Smooth muscle cell (in vitro differentiated cells): ENCODE measurements around the gene NEK3. TPM values are rescaled to one million over a fixed set of nuclear protein-coding genes. Genes with fewer than 3 reads are reported as not detected.

Experiments used
- DNase-seq: peaks from one replicate; lab custom pipeline; 2025; ENCODE audit not compliant: unreplicated experiment; lab: John Stamatoyannopoulos, UW
- H2AFZ ChIP-seq: fragments of 200-600 bp; sonication (generic); 2 replicates; pipeline ENCODE4 v1.6.0; 2016; ENCODE audit warnings: antibody characterized with exemption, low read depth, mild to moderate bottlenecking
- H3F3A ChIP-seq: fragments of 200-600 bp; sonication (generic); 2 replicates; pipeline ENCODE4 v1.6.0; 2017; ENCODE audit warnings: antibody characterized with exemption, low read depth
- H3K27ac ChIP-seq: fragments of 200-600 bp; sonication (generic); 2 replicates; pipeline ENCODE4 v1.5.1; 2016; ENCODE audit warnings: low read depth, mild to moderate bottlenecking
- H3K27me3 ChIP-seq: fragments of 200-600 bp; sonication (generic); 2 replicates; pipeline ENCODE4 v1.6.1; 2016; ENCODE audit warnings: low read depth, mild to moderate bottlenecking
- H3K36me3 ChIP-seq: fragments of 200-600 bp; sonication (generic); 2 replicates; pipeline ENCODE4 v1.5.1; 2016; ENCODE audit warnings: low read depth
- H3K4me1 ChIP-seq: fragments of 200-600 bp; sonication (generic); 2 replicates; pipeline ENCODE4 v1.5.1; 2016; ENCODE audit warnings: low read depth
- H3K4me2 ChIP-seq: fragments of 200-600 bp; sonication (generic); 2 replicates; pipeline ENCODE4 v1.6.0; 2016; ENCODE audit warnings: mild to moderate bottlenecking
- H3K4me3 ChIP-seq: fragments of 200-600 bp; sonication (generic); 2 replicates; pipeline ENCODE4 v1.5.1; 2016; ENCODE audit warnings: mild to moderate bottlenecking
- H3K79me2 ChIP-seq: fragments of 200-600 bp; sonication (generic); 2 replicates; pipeline ENCODE4 v1.6.0; 2016; ENCODE audit warnings: low read depth, mild to moderate bottlenecking
- H3K9ac ChIP-seq: fragments of 200-600 bp; sonication (generic); 2 replicates; pipeline ENCODE4 v1.6.0; 2016; ENCODE audit warnings: low read depth
- H3K9me3 ChIP-seq: fragments of 200-600 bp; sonication (generic); replicated peaks from 2 replicates; pipeline ENCODE4 v1.5.1; 2016; ENCODE audit warnings: low read depth
- H4K20me1 ChIP-seq: fragments of 200-600 bp; sonication (generic); 2 replicates; pipeline ENCODE4 v1.6.0; 2016; ENCODE audit warnings: low read depth
- WGBS: methylation state at CpG from one replicate; pipeline ENCODE4 v1.1.7; 2016; ENCODE audit warnings: low lambda C conversion rate; 5-methylcytosine and 5-hydroxymethylcytosine counted together
- polyA plus RNA-seq: library from polyadenylated mRNA; unstranded; fragments of >200 nt; fragmentation: Nextera tagmentation; extraction: Ambion mirVana; gene quantifications from 2 replicates; pipeline ENCODE4 v1.2.1, GENCODE V29; 2016
- total RNA-seq: library from RNA; depleted of rRNA; stranded (reverse); fragments of >200 nt; gene quantifications from 2 replicates; pipeline ENCODE4 v1.2.3, GENCODE V29; 2014
- TF ChIP-seq, protein P1 (sequence below): fragments of 200-600 bp; sonication (generic); IDR thresholded peaks from 2 replicates; pipeline ENCODE4 v1.5.1; 2017; ENCODE audit warnings: borderline replicate concordance, mild to moderate bottlenecking, antibody characterized with exemption; ENCODE audit not compliant: insufficient read depth, poor library complexity, severe bottlenecking

NEK3 gene
- total and polyA plus RNA-seq, 2 experiments from 2014 or later = 24.5 to 33.8 TPM

DNA sequence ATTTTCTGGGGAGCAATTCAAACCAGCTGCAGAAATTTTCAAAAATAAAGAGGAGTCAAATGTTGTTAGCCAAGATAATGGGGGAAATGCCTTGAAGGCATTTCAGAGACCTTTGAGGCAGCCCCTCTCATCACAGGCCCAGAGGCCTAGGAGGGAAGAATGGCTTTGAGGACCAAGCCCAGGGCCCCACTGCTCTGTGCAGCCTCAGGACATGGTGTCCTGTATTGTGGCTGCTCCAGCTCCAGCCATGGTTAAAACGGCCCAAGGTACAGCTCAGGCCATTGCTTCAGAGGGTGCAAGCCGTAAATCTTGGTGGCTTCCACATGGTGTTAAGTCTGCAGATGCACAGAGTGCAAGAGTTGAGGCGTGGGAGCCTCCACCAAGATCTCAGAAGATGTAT, 62.6 kb downstream of the NEK3 start:
- DNase-seq = no peak
- Histone ChIP-seq H3K9me3 (no peaks in the 10 kb centered on the region), H3K4me1 (no peaks in the 10 kb centered on the region), H3F3A (no peaks in the 10 kb centered on the region), H3K9ac (no peak overlapping the region), H3K4me2 (no peak overlapping the region), H3K4me3 (no peak overlapping the region), H4K20me1 (no peaks in the 10 kb centered on the region), H3K27ac (no peak overlapping the region), H3K36me3 (no peaks in the 10 kb centered on the region), H3K79me2 (no peaks in the 10 kb centered on the region), H2AFZ (no peak overlapping the region), H3K27me3 (no peaks in the 10 kb centered on the region)
- TF ChIP-seq, protein P1, sequence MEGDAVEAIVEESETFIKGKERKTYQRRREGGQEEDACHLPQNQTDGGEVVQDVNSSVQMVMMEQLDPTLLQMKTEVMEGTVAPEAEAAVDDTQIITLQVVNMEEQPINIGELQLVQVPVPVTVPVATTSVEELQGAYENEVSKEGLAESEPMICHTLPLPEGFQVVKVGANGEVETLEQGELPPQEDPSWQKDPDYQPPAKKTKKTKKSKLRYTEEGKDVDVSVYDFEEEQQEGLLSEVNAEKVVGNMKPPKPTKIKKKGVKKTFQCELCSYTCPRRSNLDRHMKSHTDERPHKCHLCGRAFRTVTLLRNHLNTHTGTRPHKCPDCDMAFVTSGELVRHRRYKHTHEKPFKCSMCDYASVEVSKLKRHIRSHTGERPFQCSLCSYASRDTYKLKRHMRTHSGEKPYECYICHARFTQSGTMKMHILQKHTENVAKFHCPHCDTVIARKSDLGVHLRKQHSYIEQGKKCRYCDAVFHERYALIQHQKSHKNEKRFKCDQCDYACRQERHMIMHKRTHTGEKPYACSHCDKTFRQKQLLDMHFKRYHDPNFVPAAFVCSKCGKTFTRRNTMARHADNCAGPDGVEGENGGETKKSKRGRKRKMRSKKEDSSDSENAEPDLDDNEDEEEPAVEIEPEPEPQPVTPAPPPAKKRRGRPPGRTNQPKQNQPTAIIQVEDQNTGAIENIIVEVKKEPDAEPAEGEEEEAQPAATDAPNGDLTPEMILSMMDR = no peak
- WGBS = 90% methylated on average over 3 of the region's 3 CpGs

DNA sequence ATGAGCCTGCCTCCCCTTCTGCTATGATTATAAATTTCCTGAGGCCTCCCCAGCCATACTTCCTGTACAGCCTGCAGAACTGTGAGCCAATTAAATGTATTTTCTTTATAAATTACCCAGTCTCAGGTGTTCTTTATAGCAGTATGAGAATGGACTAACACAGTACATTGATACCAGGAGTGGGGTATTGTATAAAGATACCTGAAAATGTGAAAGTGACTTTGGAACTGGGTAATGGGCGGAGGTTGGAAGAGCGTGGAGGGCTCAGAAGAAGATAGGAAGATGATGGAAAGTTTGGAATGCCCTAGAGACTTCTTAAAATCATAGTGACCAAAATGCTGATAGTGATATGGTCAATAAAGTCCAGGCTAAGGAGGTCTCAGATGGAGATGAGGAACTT, 63.3 kb downstream of the NEK3 start:
- Histone ChIP-seq H2AFZ (no peak overlapping the region), H4K20me1 (no peaks in the 10 kb centered on the region), H3K9me3 (no peaks in the 10 kb centered on the region), H3K9ac (no peak overlapping the region), H3K79me2 (no peaks in the 10 kb centered on the region), H3K27ac (no peak overlapping the region), H3K36me3 (no peaks in the 10 kb centered on the region), H3K27me3 (no peaks in the 10 kb centered on the region), H3F3A (no peaks in the 10 kb centered on the region), H3K4me2 (no peak overlapping the region), H3K4me3 (no peak overlapping the region), H3K4me1 (no peaks in the 10 kb centered on the region)
- WGBS = 96% methylated on average over 2 of the region's 2 CpGs
- TF ChIP-seq, protein P1 = no peak
- no peak for DNase-seq

DNA sequence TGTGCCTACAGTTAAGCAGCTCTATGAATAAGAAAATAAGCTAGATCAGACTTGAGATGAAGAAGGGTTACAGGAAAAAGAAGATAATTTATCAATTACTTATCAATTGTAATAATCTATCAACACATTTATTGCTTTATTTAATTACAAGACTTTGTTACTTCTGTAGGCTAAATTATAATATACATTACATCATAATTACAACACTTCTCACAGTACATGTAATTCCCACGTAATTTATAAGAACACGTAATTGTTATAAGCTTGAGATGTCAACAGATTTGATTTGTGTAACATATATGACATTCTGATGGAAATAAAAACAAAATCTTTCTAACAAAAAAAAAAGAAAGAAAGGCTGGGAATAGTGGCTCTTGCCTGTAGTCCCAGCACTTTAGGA, 67.3 kb downstream of the NEK3 start:
- WGBS = 88% methylated on average over 2 of the region's 2 CpGs
- Histone ChIP-seq H3K4me1 (no peaks in the 10 kb centered on the region), H3K9ac (no peak overlapping the region), H3K9me3 (no peaks in the 10 kb centered on the region), H2AFZ (no peak overlapping the region), H3K27ac (no peak overlapping the region), H3K79me2 (no peaks in the 10 kb centered on the region), H3F3A (no peaks in the 10 kb centered on the region), H3K4me2 (no peak overlapping the region), H3K27me3 (no peaks in the 10 kb centered on the region), H3K36me3 (no peaks in the 10 kb centered on the region), H3K4me3 (no peak overlapping the region), H4K20me1 (no peaks in the 10 kb centered on the region)
- no peak for DNase-seq
- TF ChIP-seq, protein P1 = no peak

DNA sequence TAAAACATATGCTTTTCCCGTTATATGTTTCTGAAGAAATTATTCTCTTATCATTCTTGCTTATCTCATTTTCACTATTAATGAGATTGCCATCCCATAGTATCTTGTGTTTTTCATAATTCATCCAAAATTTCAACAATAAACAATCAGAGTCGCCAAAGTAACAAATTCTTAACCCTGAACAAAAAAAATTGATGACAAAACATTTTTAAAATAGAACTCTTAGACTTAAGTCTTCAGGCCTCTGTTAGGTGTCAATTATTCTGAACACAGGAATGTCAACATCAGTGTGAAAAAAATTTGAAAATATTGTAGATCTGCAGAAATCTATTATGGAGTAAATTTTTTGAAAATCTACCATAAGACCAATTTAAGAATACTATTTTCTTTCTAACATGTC, 67.9 kb downstream of the NEK3 start:
- Histone ChIP-seq H3K9ac (no peak overlapping the region), H3F3A (no peaks in the 10 kb centered on the region)
- WGBS = 83% methylated on average over 2 of the region's 2 CpGs

More for the DNA sequence above, 67.9 kb downstream of the NEK3 start:
- no peaks in the 10 kb centered on the region for H3K9me3 ChIP-seq
- no peaks in the 10 kb centered on the region for H4K20me1 ChIP-seq
- no peaks in the 10 kb centered on the region for H3K79me2 ChIP-seq
- H3K36me3 ChIP-seq = no peaks in the 10 kb centered on the region
- TF ChIP-seq, protein P1 = no peak
- H3K27me3 ChIP-seq = no peaks in the 10 kb centered on the region
- no peaks in the 10 kb centered on the region for H3K4me1 ChIP-seq
- H3K27ac ChIP-seq = no peak overlapping the region
- H2AFZ ChIP-seq = no peak overlapping the region
- no peak overlapping the region for H3K4me3 ChIP-seq
- no peak overlapping the region for H3K4me2 ChIP-seq
- no peak for DNase-seq
